ENCODE data around the gene SLC30A1.

DNA sequence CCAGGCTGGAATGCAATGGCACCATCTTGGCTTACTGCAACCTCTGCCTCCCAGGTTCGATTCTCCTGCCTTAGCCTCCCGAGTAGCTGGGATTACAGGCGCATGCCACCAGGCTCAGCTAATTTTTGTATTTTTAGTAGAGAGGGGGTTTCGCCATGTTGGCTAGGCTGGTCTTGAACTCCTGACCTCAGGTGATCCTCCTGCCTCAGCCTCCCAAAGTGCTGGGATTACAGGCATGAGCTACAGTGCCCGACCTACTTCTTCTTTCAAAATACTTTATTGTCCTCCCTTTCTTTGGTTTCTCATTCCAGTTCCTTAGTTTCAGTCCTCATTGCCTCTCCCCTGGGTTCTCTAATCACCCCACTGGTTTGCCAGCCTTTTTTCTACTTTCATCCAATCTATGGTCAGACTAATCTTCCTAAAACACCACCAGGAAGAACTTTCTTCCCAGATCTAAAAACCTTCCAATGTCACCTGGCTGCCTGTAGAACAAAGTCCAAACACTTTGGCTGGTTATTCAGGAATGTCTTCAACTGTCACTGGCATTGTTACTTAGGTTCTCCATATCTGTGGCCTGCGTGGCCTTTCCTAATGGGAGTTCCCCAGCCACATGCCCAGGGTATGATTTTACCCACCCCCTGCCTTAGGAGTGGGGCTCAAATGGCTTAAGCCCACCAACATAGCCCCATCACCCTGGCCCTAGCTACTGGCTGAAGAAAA, 29.0 kb upstream of the SLC30A1 start:
- TF ChIP-seq THAP8 (CRISPR knock-in tag; IDR thresholded peaks at IDR 0.05; ENCODE audit: borderline replicate concordance), result no peak
- TF ChIP-seq IRF2 (CRISPR knock-in tag; IDR thresholded peaks at IDR 0.05), result no peak
- TF ChIP-seq, protein P1, sequence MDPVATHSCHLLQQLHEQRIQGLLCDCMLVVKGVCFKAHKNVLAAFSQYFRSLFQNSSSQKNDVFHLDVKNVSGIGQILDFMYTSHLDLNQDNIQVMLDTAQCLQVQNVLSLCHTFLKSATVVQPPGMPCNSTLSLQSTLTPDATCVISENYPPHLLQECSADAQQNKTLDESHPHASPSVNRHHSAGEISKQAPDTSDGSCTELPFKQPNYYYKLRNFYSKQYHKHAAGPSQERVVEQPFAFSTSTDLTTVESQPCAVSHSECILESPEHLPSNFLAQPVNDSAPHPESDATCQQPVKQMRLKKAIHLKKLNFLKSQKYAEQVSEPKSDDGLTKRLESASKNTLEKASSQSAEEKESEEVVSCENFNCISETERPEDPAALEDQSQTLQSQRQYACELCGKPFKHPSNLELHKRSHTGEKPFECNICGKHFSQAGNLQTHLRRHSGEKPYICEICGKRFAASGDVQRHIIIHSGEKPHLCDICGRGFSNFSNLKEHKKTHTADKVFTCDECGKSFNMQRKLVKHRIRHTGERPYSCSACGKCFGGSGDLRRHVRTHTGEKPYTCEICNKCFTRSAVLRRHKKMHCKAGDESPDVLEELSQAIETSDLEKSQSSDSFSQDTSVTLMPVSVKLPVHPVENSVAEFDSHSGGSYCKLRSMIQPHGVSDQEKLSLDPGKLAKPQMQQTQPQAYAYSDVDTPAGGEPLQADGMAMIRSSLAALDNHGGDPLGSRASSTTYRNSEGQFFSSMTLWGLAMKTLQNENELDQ (CRISPR knock-in tag; IDR thresholded peaks at IDR 0.05; ENCODE audit: borderline replicate concordance), result no peak
- TF ChIP-seq CTCF (CRISPR knock-in tag; IDR thresholded peaks at IDR 0.05), result no peak
- TF ChIP-seq FOXJ3 (CRISPR knock-in tag; IDR thresholded peaks at IDR 0.05; ENCODE audit: borderline replicate concordance), result no peak
- TF ChIP-seq ETV6 (CRISPR knock-in tag; conservative IDR thresholded peaks at IDR 0.05), result no peak
- TF ChIP-seq ZNF253 (CRISPR knock-in tag; IDR thresholded peaks at IDR 0.05; ENCODE audit: borderline replicate concordance), result no peak
- TF ChIP-seq POLR2A (IDR thresholded peaks at IDR 0.05; ENCODE audit: insufficient read depth in 1 of 2, low read depth in 2 of 2, low read length in 2 of 2), result no peak
- TF ChIP-seq GMEB1 (CRISPR knock-in tag; IDR thresholded peaks at IDR 0.05; ENCODE audit: borderline replicate concordance), result no peak
- no peak for TF ChIP-seq ZNF335 (CRISPR knock-in tag; IDR thresholded peaks at IDR 0.05)
- no peak for TF ChIP-seq NFYC (CRISPR knock-in tag; IDR thresholded peaks at IDR 0.05)
- TF ChIP-seq ATF3 (CRISPR knock-in tag; IDR thresholded peaks at IDR 0.05), result no peak
- TF ChIP-seq, protein P2, sequence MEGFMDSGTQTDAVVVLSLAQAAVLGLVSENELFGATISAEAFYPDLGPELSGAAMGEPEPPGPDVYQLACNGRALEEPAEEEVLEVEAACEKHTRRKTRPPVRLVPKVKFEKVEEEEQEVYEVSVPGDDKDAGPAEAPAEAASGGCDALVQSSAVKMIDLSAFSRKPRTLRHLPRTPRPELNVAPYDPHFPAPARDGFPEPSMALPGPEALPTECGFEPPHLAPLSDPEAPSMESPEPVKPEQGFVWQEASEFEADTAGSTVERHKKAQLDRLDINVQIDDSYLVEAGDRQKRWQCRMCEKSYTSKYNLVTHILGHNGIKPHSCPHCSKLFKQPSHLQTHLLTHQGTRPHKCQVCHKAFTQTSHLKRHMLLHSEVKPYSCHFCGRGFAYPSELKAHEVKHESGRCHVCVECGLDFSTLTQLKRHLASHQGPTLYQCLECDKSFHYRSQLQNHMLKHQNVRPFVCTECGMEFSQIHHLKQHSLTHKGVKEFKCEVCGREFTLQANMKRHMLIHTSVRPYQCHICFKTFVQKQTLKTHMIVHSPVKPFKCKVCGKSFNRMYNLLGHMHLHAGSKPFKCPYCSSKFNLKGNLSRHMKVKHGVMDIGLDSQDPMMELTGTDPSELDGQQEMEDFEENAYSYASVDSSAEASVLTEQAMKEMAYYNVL (CRISPR knock-in tag; IDR thresholded peaks at IDR 0.05; ENCODE audit: borderline replicate concordance), result no peak
- TF ChIP-seq HCFC1 (IDR thresholded peaks at IDR 0.05; ENCODE audit: low read depth, low read length), result no peak

All from HepG2 (cell line).